Activated CD4-positive, alpha-beta T cell treated with anti-CD3 and anti-CD28 coated beads, Interleukin-2, amount 50 U/mL, for 4 hours (primary cell): ENCODE results near the gene FIZ1.
"Not testable (repeated sequence)": the region's sequence is repeated elsewhere in the genome, so short reads cannot be mapped to it uniquely, and the experiment has no call there.

Source experiments
- DNase-seq, 2 experiments: peaks; one replicate each; pipeline ENCODE4 v3.0.0-alpha.2; 2020

Gene FIZ1

DNA sequence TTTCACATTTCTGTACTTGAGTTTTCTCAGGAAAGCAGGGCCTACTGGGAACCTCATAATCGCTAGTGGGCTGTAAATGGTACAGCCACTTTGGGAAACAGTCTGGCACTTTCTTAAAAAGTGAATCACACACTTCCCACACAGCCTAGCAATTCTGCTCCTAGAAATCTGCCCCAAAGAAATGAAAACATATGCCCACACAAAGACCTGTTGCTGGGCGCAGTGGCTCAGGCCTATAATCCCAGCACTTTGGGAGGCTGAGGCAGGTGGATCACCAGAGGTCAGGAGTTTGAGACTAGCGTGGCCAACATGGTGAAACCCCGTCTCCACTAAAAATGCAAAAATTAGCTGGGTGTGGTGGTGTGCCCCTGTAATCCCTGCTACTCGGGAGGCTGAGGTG is 29.8 kb downstream of the FIZ1 start:
- DNase-seq, result not testable (repeated sequence)

DNA sequence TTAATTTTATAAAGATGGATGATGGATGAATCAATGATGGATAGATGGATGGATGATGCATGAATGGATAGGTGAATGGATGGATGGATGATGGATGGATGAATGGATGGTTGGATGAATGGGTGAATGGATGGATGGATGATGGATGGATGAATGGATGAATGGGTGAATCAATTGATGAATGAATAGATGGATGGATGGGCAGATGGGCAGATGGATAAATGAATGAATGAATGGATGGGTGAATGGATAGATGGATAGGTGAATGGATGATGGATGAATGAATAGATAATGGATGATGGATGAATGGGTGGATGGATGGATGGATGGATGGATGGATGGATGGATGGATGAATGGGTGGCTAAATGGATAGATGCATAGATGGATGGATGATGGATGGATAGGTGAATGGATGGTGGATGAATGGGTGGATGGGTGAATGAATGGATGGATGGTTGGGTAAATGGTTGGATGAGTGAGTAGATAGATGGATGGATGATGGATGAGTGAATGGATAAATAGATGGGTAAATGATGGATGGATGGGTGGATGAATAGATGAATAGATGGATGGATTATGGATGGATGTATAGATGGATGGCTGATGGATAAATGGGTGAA is 31.5 kb downstream of the FIZ1 start:
- DNase-seq, result no peak

DNA sequence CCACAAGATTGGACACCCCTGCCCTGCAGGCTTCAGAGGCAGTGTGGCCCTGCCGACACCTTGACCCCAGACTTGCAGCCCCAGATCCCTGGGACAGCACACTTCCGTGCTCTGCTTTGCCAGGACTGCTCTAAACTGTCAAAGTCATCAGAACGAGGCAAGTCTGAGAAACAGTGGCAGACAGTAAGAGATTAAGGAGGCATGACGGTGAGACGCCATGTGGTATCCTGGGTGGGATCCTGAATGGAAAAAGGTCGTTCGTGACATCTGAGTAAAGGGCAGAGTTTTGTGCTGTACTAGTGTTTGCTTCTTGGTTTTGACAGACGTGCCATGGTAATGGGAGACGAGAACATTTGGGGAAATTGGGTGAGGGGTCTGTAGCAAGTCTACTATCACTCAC is 32.5 kb downstream of the FIZ1 start:
- no peak for DNase-seq

- no peak for DNase-seq
Measured at GRCh38 chr19:55563261-55563690, 36.0 kb downstream of the FIZ1 start.

- DNase-seq, result no peak
Measured at GRCh38 chr19:55559684-55560083, 39.6 kb downstream of the FIZ1 start.

DNA sequence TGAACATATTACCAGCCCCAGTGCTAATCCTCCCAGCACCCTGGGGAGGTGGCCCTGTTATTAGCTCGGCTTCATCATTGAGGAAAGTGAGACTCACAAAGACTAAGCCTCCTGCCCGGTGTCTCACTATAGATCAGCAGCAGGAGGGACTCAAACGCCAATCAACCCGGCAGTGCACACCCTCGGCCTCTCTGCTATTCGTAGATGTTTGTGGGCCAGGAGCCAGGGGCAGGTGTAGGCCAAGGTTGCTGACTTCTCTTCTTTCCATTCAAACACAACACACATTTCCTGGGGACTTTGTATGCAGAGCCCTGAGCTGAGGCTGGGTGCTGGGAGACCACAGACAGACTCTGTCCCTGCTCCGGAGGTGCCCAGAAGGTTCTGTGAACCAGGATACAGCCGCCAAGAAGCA is 44.6 kb downstream of the FIZ1 start:
- no peak for DNase-seq

- DNase-seq, result no peak
Measured at GRCh38 chr19:55554302-55554701, 45.0 kb downstream of the FIZ1 start.

- DNase-seq, result no peak
Measured at GRCh38 chr19:55553217-55554182, 45.8 kb downstream of the FIZ1 start.

- DNase-seq, result no peak
Measured at GRCh38 chr19:55552620-55553019, 46.7 kb downstream of the FIZ1 start.

DNA sequence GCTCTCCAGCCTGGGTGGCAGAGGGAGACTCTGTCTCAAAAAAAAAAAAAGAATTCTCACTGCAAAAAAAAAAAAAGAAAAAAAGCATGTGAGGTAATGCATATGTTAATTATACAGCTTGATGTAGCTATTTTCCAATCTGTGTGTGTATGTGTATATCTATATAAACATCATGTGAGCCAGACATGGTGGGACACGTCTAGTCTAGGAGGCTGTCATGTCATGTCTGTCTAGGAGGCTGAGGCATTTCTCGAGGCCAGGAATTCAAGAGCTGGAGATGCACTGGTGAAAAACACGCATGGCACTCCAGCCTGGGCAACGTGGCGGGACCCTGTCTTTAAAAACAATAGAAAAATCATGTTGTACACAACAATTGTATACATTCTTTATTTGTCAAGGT is 47.1 kb downstream of the FIZ1 start:
- DNase-seq, result no peak

DNA sequence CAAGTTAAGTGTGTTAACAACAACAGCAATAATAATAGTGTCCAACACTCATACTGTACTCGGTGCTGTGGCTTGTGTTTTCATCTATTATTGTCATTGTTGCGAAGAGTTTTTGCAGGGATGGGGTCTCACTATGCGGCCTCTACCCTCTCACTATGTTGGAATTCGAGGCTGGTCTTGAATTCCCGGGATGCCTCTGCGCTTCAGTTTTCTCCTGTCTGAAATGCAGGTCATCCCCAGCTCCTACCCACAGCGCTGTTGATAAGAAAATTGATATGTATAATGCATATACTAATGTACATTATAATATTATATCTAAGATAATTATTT is 49.0 kb downstream of the FIZ1 start:
- no peak for DNase-seq

- DNase-seq, result no peak
Measured at GRCh38 chr19:55549500-55550320, 49.6 kb downstream of the FIZ1 start.

DNA sequence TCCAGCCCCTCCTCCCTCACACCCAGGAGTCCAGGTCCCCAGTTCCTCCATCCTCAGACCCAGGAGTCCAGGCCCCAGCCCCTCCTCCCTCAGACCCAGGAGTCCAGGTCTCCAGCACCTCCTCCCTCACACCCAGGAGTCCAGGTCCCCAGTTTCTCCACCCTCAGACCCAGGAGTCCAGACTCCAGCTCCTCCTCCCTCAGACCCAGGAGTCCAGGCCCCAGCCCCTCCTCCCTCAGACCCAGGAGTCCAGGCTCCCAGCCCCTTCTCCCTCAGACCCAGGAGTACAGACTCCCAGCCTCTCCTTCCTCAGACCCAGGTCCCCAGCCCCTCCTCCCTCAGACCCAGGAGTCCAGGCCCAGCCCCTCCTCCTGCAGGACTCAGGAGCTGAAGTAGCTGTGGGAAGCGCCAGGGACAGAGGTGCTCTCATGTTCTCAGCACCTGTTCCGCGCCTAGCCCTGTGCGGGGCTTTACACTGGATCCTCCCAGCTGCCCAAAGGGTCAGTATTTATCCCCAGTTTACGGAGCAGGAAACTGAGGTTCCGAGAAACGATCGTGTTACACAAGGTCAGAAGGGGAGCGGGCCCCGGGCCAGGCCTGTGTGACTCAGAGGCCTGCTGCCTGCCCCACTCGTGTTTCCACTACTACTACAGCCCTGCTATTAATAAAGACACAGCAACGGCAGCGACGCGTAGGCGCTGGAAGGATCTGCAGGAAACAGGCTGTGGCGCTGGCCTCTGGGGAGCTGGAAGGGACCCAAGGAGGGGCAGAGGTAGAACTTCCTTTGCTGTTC is 52.3 kb downstream of the FIZ1 start:
- DNase-seq, result no peak

DNA sequence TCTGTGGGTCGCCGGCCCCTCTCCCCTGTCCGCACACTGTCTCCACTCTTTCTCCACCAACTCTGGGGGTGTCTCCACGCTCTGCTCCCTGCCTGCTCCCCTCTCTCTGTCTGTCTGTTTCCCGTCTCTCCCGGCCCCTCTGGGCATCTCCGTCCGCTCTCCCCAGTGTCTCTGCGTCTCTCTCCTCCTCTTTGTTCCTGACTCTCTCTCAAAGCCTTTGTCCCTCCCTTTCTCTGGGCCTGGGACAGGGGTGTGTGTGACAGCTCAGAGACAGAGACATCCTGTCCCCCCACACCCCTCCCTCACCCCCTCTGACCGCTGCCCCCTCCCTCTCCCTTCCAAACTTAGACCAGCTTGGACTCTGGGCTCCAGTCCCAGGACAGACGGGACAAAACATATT is 53.3 kb downstream of the FIZ1 start:
- DNase-seq, result no peak

DNA sequence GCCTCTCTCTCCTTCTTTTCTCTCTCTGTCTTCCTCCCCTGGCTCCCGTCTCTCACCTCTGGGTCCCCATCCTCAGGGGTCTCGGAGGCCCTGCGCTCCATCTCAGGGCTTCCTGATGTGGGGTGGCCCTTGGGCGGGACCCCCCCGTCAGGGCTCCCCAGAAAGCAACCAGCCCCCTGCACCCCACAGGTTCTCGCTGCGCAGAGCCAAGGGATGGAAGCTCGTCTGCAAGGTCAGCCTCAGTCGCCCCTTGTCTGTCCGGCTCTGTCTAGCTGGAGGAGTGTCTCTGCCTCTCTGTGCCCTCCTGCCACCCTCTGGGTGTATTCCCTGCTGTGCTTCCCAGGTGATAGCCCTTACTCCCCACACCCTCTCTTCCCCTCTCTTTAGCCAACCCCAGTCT is 53.9 kb downstream of the FIZ1 start, which contains the start of gene SBK3:
Gene SBK3, minus strand, starts transcription at position 101 of the 400 bp plus-strand sequence. Its CDS starts 0 bp downstream, at position 101.
- no peak for DNase-seq

DNA sequence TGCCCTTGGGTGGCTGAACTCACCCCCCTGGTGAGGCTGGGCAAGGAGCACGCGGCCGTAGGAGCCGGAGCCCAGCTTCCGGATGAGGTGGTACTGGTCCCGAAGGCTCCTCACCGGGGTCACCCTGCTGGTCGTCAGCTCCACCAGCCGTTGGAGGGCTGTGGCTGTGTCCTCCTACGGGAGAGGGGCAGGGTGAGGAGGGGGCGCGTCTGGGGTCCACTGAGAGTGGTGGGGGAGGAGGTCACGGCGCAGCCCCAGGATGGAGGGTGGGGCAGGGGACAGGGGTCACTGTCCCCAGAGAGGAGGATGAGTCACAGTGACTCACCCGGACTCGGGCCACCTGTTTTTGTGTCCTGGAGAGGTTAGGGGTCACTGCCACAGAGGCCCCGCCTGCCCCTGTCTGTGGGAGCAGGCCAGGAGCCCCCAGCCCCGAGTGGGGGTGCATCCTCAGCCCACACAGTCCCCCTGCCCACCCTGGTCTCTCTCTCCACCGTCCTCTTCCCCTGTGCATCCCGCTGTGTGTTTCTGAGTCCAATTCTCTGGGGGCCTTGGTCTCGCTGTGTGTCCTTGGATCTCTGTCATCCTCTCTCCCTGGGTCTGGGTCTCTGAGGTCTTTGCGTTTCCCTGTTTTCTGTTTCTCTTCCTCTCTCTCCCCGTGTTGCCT is 54.4 kb downstream of the FIZ1 start:
- DNase-seq, result no peak

DNA sequence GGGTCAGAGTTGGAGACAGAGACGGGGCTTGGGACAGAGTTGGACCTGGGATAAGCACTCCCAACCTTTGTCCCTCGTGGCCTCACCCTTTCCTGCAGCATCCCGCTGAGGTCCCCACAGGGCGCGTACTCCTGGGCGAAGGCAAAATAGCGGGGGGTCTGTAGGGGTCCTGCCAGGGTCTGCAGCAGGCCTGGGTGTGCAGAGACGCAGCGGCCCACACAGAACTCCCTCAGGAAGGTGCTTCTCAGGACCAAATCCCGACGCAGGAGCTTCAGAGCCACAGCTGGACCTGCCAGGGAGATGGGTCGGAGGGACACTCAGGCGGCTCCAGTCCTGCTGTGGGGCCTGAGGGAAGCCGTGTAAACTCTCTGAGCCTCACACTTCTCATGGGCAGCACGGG is 55.3 kb downstream of the FIZ1 start:
- no peak for DNase-seq

DNA sequence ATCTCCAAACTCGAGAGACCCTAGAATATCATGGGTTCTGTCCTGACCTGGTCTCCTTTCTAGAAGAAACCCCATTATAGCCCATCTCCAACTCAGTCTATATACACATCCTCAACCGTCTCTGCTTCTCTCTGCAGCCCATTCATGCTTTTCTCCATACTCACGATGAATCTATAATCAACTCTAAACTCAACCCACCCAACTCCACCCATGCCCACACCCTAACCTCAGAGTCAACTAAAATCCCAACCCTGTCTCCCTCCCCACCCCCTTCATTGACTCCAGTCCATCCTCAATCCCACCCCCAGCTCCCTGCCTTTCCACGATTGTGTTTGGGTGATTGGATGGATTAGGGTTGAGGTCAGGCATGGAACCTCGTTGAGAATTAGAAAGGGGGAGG is 55.8 kb downstream of the FIZ1 start:
- no peak for DNase-seq

- DNase-seq, result no peak
Measured at GRCh38 chr19:55542292-55542855, 56.9 kb downstream of the FIZ1 start.
